KG1 (cell line): ENCODE data around the gene GPR135.
"Not testable (repeated sequence)": the region's sequence is repeated elsewhere in the genome, so short reads cannot be mapped to it uniquely, and the experiment has no call there.

ENCODE experiments used
- DNase-seq: peaks from one replicate; lab custom pipeline; 2025; lab: John Stamatoyannopoulos, UW

The GPR135 gene

GRCh38 chr14:59475709-59476108 is 10.5 kb upstream of the GPR135 start:
- no peak for DNase-seq

- no peak for DNase-seq
These were observed 9.0 kb upstream of the GPR135 start for GRCh38 chr14:59474172-59474571.

- DNase-seq = no peak
These were observed 479 bp downstream of the GPR135 start for GRCh38 chr14:59464486-59465315.

- DNase-seq = no peak
These were observed 1.2 kb downstream of the GPR135 start for GRCh38 chr14:59463787-59464485.

GRCh38 chr14:59461891-59462290 is 3.3 kb downstream of the GPR135 start:
- no peak for DNase-seq

- no peak for DNase-seq
These were observed 4.8 kb downstream of the GPR135 start for GRCh38 chr14:59460378-59460777.

- DNase-seq = no peak
These were observed 6.7 kb downstream of the GPR135 start for GRCh38 chr14:59458486-59458885.

- no peak for DNase-seq
These were observed 9.8 kb downstream of the GPR135 start for GRCh38 chr14:59455411-59455810.

- DNase-seq = no peak
These were observed 11.0 kb downstream of the GPR135 start for GRCh38 chr14:59454139-59454538.

- DNase-seq = no peak
These were observed 13.3 kb downstream of the GPR135 start for GRCh38 chr14:59451849-59452248.

GRCh38 chr14:59450716-59451115 is 14.5 kb downstream of the GPR135 start:
- no peak for DNase-seq

GRCh38 chr14:59448673-59449072 is 16.5 kb downstream of the GPR135 start:
- DNase-seq = not testable (repeated sequence)

GRCh38 chr14:59439256-59439965 is 25.8 kb downstream of the GPR135 start:
- no peak for DNase-seq

GRCh38 chr14:59438195-59438647 is 27.0 kb downstream of the GPR135 start:
- DNase-seq = no peak

GRCh38 chr14:59435987-59436386 is 29.2 kb downstream of the GPR135 start:
- DNase-seq = no peak

GRCh38 chr14:59435101-59435500 is 30.1 kb downstream of the GPR135 start:
- DNase-seq = no peak

GRCh38 chr14:59429790-59430189 is 35.4 kb downstream of the GPR135 start:
- no peak for DNase-seq

- DNase-seq = no peak
These were observed 36.6 kb downstream of the GPR135 start for GRCh38 chr14:59428581-59429012.

GRCh38 chr14:59427653-59428580 is 37.3 kb downstream of the GPR135 start:
- DNase-seq = no peak

- no peak for DNase-seq
These were observed 39.8 kb downstream of the GPR135 start for GRCh38 chr14:59425322-59425935.
